HG02970 (cell line): ENCODE measurements around the gene FLT4.

Experiments
- ATAC-seq: cut with Tn5 transposase; IDR thresholded peaks from one replicate; pipeline ENCODE4 v1.9.1; 2021; ENCODE audit warnings: mild to moderate bottlenecking, moderate library complexity, moderate number of reproducible peaks; ENCODE audit not compliant: unreplicated experiment, low FRiP score

Gene FLT4

DNA sequence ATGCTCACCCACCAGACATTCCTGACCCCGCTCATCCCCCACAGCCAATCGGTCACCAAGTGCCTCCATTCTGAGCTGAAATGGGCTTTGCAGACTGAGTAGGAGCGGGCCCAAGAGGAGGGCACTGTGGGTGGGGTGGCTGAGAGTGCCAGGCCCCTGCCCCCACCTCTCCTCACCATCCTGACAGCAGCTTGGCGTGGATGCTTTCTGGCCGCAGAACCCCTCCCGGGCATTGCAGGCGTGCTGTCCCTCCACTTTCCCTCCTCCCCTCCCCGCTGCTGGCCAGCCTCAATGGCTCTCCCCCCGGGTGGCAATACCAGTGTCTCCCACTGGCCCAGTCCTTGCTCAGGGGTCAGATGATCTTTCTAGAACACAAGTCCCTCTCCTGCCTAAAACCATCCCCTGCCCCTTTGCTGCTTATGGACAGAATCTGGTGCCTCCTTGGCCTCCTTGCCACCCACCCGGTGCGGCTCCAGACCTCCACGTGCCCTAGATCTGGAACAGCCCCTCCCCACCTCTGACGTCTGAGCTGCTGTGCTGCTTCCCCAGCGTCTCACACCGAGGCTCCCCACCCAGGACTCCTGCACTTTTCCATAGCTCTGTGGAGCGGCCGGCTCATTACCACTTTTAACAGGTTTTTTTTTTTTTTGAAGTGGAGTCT is 6.1 kb downstream of the FLT4 start:
- ATAC-seq, result no peak

DNA sequence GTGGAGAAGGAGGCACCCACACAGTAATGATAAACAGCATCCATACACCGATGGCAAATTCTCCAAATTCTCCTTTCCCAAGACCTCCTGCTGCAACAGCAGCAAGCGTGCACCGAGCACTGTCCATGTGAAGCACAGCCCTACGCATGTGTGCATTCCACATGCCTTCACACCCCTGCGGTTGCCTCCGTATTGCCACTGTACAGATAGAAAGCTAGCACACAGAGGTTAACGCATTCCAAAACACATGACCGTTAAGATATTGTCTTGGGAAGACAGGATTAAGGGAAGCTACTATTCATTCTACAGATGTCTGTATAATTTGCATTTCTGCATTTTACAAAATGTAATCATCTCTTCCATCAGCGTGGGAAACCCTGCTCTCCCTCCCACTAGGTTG is 6.6 kb downstream of the FLT4 start:
- ATAC-seq, result no peak

DNA sequence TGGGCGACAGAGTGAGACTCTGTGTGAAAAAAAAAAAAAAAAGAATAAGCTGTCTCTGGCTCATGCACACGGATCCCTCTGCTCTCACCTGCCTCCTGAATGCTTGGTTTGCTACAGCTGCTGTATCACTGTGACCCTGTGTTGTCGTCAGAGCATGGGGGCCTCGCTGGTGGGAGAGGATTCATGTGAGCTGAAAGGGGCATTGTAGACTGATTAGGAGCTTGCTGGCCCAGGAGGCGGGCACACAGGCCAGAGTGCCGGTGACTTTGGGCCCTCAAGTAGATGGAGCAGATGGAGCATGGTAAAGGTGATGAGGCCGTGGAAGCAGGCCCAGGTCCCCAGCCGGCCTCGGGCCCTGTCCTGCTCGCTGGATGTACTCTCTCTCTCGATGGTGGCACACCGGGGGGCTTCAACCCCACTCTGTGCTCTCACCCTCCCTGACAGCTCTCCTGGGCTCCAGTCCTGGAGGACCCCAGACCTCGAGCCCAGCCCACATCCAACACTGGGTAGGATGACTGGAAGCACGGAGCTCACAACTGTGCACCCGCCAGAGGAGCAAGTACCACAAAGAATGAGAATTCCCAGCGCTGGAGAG is 7.1 kb downstream of the FLT4 start:
- no peak for ATAC-seq

DNA sequence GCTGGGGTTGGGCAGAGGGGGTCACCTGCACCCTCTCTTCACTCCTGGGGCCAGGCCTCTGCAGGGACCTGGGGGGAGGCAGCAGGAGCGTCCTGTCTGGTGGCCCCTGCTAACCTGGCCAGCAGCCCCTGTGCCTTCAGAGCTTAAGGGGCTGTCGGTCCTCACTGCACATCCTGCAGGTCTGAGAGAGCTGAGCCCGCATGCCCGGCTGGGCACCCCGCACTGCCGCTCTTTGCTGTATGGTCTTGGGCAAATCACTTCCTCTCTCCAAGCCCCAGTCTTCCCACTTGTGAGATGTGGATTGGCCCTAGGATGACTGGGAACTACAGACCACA is 7.9 kb downstream of the FLT4 start:
- no peak for ATAC-seq

DNA sequence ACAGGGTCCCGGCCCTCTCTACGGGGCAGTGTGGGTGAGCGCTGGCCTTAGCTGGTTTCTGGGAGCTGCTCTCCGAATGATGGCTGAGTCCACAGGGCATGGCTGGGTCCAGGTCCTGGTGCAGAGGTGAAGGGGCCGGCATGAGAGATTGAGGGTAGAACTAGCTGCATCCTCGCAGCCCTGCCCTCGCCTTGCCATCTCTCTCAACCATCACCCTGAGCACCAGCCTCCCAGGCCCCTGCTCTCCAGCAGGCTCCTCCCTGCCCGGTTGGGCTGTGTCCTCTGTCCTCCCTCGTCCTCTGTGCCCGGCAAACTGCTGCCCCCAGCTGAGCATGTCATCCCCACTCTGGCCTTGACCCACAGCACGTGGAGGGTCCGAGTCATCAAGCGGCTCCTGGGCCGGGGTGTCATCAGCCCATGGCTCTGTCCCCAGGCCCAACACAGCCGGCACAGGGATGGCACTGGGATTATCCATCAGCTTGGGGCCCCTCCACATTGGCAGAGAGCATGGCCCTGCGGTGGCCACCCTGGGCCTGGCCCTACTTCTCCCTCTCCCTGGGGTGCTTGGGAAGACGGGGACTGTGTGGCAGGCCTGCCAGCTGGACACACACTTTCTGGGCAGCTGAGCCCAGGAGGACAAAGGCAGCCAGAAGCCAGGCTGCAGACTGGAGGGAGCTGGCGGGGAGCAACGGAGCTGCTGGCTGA is 8.4 kb downstream of the FLT4 start:
- no peak for ATAC-seq

DNA sequence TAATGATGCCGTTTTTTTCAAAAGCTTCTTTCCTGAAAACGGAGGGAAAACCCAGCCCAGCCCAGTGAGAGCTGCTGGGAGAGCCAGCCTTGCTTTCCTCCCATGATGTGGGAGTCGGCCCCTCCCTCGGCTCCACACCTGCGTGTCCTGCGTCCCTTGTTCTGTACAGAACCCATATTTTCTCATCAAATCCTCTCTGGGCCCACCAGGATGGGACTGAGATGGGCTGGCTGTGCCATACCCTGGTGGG is 8.9 kb downstream of the FLT4 start:
- ATAC-seq, result no peak

DNA sequence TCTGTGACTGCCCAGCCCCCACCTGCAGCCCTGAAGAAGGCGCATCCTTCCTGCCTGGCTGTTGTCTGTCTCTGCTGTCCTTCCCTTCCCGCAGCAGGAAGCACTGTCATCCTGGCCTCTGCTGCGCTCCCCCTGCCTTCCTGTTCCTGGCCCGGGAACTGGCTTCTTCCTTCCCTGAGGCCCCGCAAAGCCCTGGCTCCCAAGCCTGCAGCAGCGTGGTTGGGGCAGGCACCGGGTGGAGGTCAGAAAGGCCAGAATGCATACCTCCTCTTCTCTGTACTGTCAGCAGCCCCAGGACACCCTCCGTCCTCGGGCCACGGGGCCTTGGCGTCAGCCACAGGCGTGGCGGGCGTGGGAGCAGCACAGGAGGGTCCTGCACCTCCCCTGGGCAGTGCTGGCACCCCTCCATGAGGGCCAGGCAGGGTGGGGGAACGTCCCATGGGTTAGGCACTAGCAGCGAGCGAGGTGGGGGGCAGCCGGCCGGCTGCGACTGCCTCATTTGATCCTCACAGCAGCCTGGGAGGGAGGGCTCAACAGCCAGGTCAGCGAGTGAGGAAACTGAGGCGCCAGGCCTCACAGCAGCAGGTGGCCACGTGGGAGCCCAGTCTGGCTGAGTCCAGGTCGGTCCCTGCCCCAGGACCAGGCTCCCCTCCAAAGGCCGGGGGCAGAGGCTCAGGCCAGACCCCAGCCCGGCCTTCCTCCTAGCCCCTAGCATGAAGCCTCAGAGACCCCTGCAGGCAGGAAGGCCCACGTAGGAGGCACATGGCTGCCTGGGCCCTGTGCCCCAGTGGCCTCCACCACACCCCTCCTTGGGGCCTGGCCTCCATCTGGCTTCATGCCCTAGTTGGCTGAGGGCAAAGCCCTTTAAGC is 9.4 kb downstream of the FLT4 start:
- ATAC-seq, result no peak

DNA sequence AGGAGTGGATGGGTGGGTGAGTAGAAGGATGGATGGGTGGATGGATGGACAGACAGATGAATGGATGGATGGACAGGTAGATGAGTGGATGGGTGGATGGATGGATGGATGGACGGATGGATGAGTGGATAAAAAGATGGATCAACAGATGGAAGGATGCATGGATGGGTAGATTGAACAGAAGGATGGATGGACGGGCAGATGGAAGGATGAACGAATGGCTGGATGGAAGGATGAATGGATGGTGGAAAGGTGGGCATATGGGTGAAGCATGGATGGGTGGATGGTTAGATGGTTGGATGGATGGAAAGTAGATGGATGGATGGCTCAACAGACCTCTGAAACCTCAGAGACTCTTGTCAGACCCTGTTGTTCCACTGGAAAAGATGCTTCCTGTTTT is 10.1 kb downstream of the FLT4 start:
- ATAC-seq, result no peak

DNA sequence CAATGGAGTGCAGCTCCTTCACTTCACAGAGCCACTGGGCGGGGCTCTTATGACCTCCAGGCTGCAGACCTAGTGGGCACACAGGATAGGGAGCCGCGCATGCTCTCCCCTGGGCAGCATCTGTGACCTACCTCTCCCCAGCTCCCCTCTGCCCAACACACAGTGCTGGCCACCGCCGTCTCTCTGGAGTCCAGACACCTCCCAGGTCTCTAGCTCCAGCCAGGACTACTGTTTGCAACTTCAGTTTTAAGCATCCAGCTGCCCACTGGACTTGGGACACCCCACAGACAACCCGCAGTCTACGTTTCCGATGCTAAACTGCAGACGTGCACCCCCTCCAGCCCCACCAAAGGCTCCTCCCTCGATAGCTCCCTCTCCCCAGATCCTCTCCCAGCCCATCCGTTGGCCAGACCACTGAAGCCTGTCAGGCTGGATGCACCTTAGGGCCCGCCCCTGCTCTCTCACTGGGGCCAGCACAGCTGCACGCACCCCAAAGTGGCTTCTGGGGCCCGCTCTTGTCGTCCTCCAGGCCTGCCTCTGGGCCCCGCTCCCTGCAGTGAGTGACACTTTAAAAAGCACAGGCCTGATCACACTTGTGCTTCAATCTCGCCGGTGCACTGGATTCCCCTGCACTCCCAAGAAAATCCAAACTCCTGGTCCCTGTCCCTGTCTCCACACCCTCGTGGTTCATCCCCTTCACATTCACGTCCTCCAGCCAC is 11.3 kb downstream of the FLT4 start:
- no peak for ATAC-seq

DNA sequence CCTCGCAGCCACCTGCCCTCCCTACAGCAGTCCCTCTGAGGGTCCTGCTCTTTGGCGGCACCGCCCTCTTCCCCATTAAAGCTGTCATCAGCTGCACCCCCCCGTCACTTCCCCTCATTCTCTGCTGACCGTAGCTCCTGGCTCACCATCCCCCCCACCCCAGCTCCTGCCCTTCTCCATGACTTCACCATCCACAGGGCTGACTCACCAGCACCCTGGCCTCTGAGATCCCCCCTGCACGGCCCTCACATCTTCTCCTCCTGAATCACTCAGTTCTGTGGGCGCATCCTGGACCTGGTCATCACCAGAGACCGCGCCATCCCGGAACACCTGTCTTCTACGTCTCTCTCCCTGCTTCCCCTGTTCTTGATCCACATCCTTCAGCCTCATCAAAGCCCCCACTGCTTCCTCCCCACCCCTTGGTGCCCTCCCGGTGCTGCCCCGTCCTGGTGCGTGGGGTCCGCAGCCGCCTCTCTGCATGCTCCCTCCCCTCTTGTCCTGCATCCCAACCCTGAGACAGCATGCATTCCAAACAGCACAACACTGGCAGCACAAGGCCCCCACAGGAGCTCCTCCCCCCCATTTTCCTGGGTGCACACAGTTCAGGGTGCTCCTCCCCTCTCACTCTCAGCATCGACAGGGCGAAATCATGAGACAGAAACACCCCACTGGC is 12.9 kb downstream of the FLT4 start:
- ATAC-seq, result no peak

DNA sequence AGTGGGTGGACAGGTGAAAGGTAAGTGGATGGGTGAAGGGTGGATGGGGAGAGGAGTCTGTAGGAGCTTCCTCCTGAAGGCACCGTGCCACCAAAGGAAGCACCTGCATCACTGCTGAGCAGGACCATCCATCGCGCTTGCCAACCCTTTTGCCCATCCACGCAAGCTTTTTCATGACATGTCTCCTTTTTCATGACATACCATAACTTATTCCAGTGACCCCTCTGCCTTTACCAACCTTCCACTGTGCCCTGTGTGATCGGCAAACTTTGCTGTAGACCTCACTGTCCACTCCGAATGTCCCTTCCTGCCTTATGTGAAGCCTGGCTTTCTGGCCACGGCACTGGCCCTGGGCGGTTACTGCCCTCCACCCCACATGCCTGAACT is 13.4 kb downstream of the FLT4 start:
- ATAC-seq, result no peak

DNA sequence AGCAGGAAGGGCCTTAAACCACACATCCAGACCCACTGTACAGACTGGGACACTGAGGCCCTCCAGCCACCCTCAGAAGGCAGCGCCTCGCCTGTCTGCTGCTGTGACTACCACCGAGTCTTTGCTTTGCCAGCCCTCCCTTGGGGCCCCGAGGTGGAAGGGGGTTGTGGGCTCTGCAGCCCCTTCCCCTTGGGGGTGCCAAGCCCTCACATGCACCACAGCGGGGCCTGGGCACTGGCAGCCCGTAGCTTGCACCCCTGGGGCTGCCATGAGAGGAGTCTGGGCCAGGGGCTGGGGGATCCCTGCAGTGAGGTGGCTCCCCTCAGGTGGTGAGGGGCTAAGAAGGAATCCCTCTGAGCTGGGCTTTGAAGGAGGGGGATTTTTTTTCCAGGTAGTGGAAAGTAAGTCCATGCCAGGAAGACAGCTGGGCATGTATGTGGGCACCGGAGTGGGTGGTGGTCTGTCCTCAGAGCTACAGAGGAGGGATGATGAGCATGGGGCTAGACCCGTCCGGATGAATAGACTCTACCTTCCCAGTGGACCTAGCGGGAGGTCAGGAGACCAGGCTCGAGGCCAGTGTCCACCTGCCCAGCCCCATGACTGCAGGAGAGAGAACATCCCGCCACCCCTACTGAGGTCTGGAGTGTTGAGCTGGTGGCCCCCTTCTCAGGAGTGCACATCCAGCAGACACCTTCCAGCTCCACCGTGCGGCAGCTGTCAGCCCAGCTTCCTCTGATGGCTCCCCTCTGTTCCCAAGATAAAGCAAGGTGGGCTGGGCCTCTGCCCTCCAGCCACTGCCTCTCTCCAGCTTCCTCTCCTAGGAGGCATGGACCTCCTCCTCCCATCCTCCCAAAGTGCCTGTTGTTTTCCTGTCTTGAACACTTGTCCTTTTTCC is 15.9 kb downstream of the FLT4 start:
- ATAC-seq, result no peak

DNA sequence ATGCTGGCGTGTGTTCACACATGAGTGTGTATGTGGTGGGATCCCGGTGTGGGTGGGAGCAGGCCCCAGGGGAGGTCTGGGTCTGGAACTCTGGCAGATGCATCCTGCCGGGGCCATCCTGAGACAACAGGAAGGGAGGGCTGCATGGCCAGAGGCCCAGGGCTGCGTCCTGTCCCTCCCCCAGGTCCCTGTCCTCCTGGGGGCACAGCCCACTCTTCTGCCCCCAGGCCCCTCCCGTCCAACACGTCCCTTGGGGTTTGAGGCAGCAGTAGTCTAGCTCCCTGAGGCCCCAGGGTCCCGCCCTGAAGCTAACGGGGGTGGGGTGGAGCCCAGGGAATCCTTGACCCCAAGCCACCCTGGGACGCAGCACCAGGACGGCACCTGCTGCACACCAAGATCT is 16.6 kb downstream of the FLT4 start:
- ATAC-seq, result no peak

DNA sequence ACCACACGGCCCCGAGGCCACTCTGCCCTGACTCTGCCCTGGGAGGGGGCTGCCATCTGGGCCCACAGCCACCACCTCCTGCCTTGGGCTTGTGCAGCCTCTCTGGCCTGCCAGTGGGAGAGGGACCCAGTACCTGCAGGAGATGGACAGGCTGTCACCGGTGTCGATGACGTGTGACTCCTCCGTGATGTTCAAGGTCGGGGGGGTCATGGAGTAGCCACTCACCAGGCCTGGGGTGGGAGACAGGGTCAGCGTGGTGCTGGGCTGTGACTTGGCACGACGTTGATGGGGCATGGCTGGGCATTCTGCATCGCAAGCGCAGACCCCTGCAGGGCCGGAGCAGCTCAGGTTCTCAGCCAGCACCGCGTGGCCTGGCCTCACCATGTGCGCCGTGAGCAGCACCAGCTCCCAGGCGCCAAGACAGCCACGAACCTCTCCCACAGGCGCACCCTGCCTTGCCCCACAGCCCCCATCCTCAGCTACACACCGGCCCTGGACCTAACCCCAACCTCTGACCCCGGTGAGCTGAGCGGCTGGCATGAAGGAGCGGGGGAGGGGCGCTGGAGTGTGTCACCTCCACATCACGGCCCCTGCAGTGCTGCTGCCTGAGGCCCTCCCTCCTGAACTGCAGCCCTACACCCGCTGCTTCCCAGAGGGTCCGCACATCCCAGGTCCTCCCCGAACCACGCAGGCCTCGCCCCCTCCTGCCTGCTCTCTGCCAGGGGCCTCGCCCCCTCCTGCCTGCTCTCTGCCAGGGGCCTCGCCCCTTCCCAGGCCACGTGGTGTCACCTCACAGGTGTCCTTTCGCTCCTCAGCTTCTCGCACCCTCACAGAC is 17.6 kb downstream of the FLT4 start:
- no peak for ATAC-seq

DNA sequence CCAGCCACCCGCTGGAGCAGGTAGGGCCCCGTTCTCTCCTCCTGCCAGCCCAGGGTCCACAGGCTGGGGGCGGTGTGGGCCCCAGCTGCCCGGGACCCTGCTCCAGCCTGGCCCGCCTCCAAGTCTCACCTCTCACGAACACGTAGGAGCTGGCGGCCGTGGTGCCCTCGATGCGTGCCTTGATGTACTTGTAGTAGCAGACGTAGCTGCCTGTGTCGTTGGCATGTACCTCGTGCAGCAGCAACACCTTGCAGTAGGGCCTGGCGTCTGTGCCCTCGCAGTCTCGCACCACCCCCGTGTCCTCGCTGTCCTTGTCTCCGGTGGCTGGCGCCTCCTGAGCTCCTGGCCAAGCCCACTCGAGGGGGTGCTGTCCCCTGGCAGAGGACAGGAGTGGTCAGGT is 19.0 kb downstream of the FLT4 start:
- ATAC-seq, result no peak

DNA sequence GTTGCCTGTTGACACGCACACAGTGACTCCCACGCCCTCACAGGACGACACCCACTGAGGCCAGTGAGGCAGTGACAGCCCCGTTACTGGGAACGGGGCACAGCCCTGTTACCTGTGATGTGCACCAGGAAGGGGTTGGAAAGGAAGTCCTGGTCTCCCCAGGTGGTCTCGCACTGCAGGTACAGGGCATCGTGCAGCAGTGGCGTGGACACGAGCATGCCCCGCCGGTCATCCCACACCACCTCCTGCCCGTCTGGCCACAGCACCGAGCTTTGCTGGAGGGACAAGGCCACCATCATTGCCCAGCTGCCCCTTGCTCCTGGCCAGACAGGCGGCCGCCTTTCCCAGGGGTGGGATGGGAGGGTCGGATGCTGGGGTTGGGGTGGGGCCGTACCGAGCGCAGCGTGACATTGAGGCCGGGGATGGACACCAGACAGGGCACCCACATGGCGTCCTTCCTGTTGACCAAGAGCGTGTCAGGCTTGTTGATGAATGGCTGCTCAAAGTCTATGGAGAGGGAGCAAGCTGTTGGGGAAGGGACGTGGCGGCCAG is 19.5 kb downstream of the FLT4 start:
- ATAC-seq, result no peak

DNA sequence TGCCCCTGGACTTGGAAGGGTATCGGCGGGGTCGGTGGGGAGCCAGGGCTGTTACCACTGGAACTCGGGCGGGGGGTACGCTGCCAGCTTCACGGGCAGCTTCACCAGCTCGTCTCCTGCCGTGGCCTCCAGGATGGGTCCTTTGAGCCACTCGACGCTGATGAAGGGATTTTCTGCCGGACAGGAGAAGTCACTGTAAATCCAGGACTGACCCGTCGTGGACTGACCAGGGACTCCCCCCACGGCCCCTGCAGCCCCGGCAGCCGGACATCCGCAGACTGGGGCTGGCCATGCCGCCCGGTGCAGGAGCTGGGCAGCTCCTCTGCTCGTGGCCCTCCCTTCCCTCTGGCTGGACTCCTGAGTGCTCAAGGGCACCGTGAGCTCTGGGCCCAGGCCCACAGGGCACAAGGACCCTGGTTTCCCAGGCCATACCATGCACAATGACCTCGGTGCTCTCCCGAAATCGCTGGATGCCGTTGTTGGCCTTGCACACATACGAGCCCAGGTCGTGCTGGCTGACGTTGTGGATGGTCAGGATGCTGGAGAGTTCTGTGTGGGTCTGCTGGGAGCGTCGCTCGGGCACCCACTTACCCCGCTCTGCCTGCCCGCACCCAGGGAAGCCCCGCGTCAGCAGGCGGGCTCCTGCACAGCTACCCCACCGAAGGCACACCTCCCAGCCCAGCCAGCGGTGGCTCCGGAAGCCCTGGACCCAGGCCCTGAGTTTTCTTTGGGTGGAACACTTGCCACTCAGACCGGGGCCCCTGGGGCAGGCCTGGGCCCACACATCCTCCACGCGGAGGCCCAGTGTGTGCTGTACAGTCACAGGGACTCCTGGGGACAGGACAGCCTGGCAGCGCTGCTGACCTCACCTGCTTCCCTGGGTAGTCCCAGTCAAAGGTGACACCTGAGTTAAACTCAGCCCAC is 20.3 kb downstream of the FLT4 start:
- ATAC-seq, result no peak
